Measurements from ENCODE around the gene TXNRD2.

- TF ChIP-seq POLR2A (IDR thresholded peaks at IDR 0.05; ENCODE audit: low read depth, low read length) (no peak), POLR2AphosphoS5 (IDR thresholded peaks at IDR 0.05; ENCODE audit: low read depth, low read length) (no peak), TAF1 (IDR thresholded peaks at IDR 0.05; ENCODE audit: borderline replicate concordance, low read depth, low read length) (no peak)
Observed at GRCh38 chr22:19869497-19870152, 72.0 kb downstream of the TXNRD2 start.
